Gastroesophageal sphincter (tissue), 4 donors: Measurements from ENCODE around the gene SLC17A9. TPM values are rescaled to one million over a fixed set of nuclear protein-coding genes. Genes with fewer than 3 reads are reported as not detected.
A peak's percentile ranks its signal among the peaks of the same experiment; 100 is the strongest.

ENCODE experiments used
- ATAC-seq: fragments of 150-250 bp; one replicate; pipeline ENCODE4 v1.9.1; 2016; ENCODE audit warnings: mild to moderate bottlenecking, moderate library complexity
- H3K27ac ChIP-seq, 4 donors: fragments of 200-600 bp; sonication (generic) in 3 of 4; 1 replicate in 3 of 4; 2 replicates in 1 of 4; pipeline ENCODE4 v1.5.1; 2016 to 2019
- H3K27me3 ChIP-seq: fragments of 200-600 bp; sonication (generic); one replicate; pipeline ENCODE4 v1.5.1; 2019
- H3K36me3 ChIP-seq, 2 donors: fragments of 200-600 bp; sonication (generic); one replicate each; pipeline ENCODE4 v1.5.1; 2019; ENCODE audit warnings: control low read depth in 1 of 2
- H3K4me1 ChIP-seq, 3 donors: fragments of 200-600 bp; sonication (generic); 1 replicate in 2 of 3; 2 replicates in 1 of 3; pipeline ENCODE4 v1.5.1; 2016 to 2019; ENCODE audit warnings: control low read depth in 2 of 3
- H3K4me3 ChIP-seq, 2 donors: fragments of 200-600 bp; sonication (generic); one replicate each; pipeline ENCODE4 v1.5.1; 2019; ENCODE audit warnings: mild to moderate bottlenecking in 1 of 2, moderate library complexity in 1 of 2
- H3K9me3 ChIP-seq, 3 donors: fragments of 200-600 bp; sonication (generic); one replicate each; pipeline ENCODE4 v1.5.1; 2017 to 2019; ENCODE audit warnings: control low read depth in 2 of 3
- EP300 ChIP-seq: sonication (generic); formaldehyde crosslinking; IDR thresholded peaks from one replicate; pipeline ENCODE4 v1.6.1; 2017; ENCODE audit warnings: antibody characterized with exemption, mild to moderate bottlenecking
- POLR2A ChIP-seq, 2 donors: fragments of 450-650 bp; IDR thresholded peaks; one replicate each; pipeline ENCODE4 v1.6.1; 2017; ENCODE audit warnings: antibody characterized with exemption in 2 of 2, mild to moderate bottlenecking in 2 of 2, moderate library complexity in 1 of 2
- POLR2AphosphoS5 ChIP-seq: sonication (generic); formaldehyde crosslinking; IDR thresholded peaks from one replicate; pipeline ENCODE4 v1.6.1; 2017; ENCODE audit warnings: antibody characterized with exemption
- WGBS, 2 donors: methylation state at CpG; one replicate each; pipeline ENCODE4 v1.1.5; 2018; ENCODE audit warnings: low coverage in 1 of 2; 5-methylcytosine and 5-hydroxymethylcytosine counted together
- total RNA-seq, 4 donors: library from RNA; depleted of rRNA; stranded (reverse); fragments of >200 nt; gene quantifications; one replicate each; pipeline ENCODE4 v1.1.0, GENCODE V29; 2016
- TF ChIP-seq, protein P1 (sequence below), 4 experiments: fragments of 200-600 bp in 2 of 4; fragments of 450-650 bp in 2 of 4; sonication (generic) in 1 of 4; IDR thresholded peaks; one replicate each; pipeline ENCODE4 v1.5.1; 2017 to 2019; ENCODE audit warnings: antibody characterized with exemption in 4 of 4, mild to moderate bottlenecking in 2 of 4, moderate library complexity in 2 of 4

Gene SLC17A9
- total RNA-seq, 4 donors from 2014 or later: 1.3 to 4.6 (median 2.8) TPM

DNA sequence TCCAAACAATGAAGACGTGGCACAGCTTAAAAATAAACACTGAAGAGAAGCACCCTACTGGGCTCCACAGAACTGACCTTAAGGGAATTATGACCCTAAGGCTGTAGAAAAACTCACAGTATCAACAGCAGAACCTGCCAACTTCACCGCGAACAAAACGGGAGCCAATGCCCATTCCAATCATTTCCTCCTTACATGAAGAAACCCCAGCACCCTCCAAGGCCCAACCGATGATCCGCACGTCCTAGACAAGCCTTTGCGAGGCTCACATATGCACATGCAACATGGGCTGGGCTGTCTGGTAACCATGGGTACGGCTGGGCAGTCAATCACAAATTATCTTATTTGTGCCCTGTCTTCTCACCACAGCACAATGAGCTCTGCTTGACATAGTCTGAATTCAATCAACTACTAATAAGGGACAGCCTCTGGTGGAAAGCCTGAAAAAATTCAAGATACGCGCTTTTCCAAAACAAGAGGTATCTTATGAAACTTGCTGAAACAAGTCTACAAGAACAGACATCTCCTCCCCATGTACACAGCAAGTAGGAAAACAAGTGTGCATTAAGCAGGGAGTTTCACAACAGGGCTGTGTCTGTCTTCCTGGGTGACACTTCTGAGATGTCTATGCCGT lies 27.9 kb upstream of the SLC17A9 start:
- ATAC-seq: no peak
- Histone ChIP-seq H3K27me3 (no peaks in the 10 kb centered on the region), H3K4me1 (peaks cover 0 to 87% (median 69%) of the 10 kb centered on the region in 3 donors), H3K27ac (peak overlapping the region; percentile 72 to 99 (median 95)), H3K9me3 (no peaks in the 10 kb centered on the region), H3K4me3 (peak overlapping the region; percentile 91 to 97), H3K36me3 (no peaks in the 10 kb centered on the region)
- TF ChIP-seq POLR2A (IDR thresholded peaks at IDR 0.05) (no peak), POLR2AphosphoS5 (no peak), EP300 (no peak)
- TF ChIP-seq, protein P1, sequence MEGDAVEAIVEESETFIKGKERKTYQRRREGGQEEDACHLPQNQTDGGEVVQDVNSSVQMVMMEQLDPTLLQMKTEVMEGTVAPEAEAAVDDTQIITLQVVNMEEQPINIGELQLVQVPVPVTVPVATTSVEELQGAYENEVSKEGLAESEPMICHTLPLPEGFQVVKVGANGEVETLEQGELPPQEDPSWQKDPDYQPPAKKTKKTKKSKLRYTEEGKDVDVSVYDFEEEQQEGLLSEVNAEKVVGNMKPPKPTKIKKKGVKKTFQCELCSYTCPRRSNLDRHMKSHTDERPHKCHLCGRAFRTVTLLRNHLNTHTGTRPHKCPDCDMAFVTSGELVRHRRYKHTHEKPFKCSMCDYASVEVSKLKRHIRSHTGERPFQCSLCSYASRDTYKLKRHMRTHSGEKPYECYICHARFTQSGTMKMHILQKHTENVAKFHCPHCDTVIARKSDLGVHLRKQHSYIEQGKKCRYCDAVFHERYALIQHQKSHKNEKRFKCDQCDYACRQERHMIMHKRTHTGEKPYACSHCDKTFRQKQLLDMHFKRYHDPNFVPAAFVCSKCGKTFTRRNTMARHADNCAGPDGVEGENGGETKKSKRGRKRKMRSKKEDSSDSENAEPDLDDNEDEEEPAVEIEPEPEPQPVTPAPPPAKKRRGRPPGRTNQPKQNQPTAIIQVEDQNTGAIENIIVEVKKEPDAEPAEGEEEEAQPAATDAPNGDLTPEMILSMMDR (IDR thresholded peaks at IDR 0.05): no peak
- WGBS, 2 donors: 18 to 29% methylated on average over 4 to 11 of the region's 12 CpGs

DNA sequence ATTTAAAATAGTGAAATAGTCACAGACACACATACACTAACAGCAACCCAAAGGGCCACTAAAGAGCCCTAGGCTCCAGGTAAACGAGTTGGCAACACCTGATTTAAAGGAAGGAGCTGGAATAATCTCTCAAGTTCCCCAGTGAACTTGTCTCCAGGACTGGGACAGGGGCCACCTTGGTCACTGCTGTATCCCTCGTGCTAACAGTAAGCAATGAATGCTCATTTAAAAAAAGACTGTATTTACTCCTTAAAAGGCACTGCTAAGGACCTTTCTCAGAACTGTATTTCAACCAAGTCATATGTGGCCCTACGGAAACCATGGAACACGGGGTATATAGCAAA lies 27.5 kb upstream of the SLC17A9 start:
- Histone ChIP-seq H3K9me3 (no peaks in the 10 kb centered on the region), H3K4me3 (peak overlapping the region; percentile 91 to 97), H3K27me3 (no peaks in the 10 kb centered on the region), H3K27ac (peak overlapping the region; percentile 72 to 99 (median 95)), H3K36me3 (no peaks in the 10 kb centered on the region), H3K4me1 (peaks cover 0 to 87% (median 69%) of the 10 kb centered on the region in 3 donors)
- WGBS, 2 donors: 0 to 3% methylated on average over 3 to 4 of the region's 4 CpGs
- TF ChIP-seq POLR2AphosphoS5 (no peak), POLR2A (IDR thresholded peaks at IDR 0.05) (no peak), EP300 (no peak)
- TF ChIP-seq, protein P1 (IDR thresholded peaks at IDR 0.05): no peak
- ATAC-seq: no peak

DNA sequence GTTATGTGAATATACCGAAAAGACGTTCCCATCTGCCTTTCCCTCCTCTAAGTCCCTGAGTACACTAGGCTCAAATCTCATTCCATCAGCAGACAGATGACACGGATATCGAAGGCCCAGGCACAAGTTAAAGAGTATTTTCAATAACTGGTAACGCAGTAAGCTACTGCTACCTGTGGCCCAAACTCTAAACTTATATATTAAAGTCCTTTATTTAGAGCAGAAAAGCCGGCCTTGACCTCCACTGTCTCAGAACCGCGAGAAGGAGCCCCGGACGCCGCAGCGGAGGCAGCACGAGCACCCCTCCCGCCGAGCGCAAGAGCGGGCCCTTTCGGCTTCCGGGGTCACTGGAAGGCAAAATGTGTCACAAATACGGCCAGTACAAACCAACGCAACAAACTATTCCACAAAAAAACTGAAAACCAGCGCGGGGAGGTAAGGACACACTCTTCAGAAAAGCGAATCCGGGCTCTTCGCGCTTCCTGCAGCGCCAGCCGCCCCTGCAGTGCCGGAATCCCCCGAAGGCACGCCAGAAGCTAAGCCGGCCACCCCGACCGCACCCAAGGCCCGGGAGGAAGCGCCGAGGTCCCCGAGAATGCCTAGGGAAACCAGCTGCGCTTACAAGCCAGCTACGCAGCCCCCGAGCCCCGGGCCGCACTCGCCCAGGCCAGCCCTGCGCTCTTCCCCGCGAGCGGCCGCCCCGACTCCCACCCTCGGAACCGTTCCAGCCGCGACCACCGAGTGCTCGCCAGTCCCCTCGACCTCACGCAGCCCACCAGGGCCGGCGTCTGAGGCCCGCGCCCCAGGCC lies 26.9 kb upstream of the SLC17A9 start:
- no peaks in the 10 kb centered on the region for H3K9me3 ChIP-seq
- whole genome bisulfite sequencing, 2 donors: 0 to 1% methylated on average over 5 to 8 of the region's 63 CpGs
- H3K27ac ChIP-seq: peak overlapping the region; percentile 72 to 99 (median 95)
- H3K4me1 ChIP-seq: peaks cover 0 to 87% (median 65%) of the 10 kb centered on the region in 3 donors
- H3K27me3 ChIP-seq: no peaks in the 10 kb centered on the region
- no peak for ATAC-seq
- peak overlapping the region; percentile 91 to 97 for H3K4me3 ChIP-seq
- no peak for TF ChIP-seq POLR2AphosphoS5
- TF ChIP-seq, protein P1 (IDR thresholded peaks at IDR 0.05): no peak
- no peak for TF ChIP-seq POLR2A (IDR thresholded peaks at IDR 0.05)
- no peak for TF ChIP-seq EP300
- no peaks in the 10 kb centered on the region for H3K36me3 ChIP-seq

DNA sequence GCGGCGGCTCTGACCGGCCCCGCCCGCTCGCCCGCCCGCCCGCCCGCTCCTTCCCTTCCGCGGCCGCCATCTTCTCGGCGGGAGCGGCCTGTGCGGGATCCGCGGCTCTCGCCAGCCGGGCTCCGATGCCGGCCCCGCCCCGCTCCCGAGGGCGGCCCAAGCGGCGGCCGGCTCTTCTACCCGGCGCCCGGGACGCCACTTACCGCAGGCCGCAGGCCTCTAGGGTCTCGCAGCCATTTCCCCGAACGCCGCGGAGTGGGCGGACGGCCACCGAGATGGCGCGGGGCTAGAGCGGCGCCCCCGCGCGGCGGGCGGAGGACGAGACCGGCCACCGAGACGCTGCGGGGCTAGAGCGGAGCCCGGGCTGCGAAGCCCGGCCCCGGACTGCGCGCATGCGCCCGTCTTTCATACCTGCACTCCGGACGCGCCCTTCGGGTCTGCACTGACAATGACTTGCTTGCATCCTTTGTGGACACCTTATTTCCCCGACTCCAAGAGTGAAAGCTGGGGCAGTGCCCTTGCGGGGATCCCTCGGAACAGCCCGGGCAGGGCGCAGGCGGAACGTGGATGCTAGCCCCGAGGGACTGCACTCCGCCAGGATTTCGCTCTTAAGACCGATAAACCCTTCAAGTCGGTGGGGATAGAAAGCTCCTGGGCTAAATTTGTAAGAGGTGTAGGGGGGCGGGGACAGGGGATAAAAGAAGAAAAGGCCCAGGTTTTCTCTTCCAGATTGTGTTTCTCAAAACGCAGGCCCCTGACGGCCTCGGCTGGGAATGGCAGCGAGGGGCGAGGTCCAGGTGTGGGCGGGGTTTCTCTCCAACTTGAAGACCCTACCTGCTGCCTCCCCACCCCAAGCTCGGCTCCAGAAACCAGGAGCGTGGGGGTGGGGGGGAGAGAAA lies 26.0 kb upstream of the SLC17A9 start, which contains the start of gene DIDO1:
Gene DIDO1, minus strand, starts transcription at position 277 of the 899 bp plus-strand sequence.
- TF ChIP-seq POLR2A (IDR thresholded peaks at IDR 0.05): peak; percentile 77 to 84
- TF ChIP-seq POLR2AphosphoS5: peak; percentile 78
- TF ChIP-seq, protein P1 (IDR thresholded peaks at IDR 0.05): peak; percentile 62 to 93 (median 82)
- no peak for TF ChIP-seq EP300
- H3K36me3 ChIP-seq: no peaks in the 10 kb centered on the region
- peak; percentile 93 for ATAC-seq
- H3K9me3 ChIP-seq: no peaks in the 10 kb centered on the region
- H3K27ac ChIP-seq: peak within 1 kb of the TSS; percentile 72 to 99 (median 95)
- peak within 1 kb of the TSS; percentile 91 to 97 for H3K4me3 ChIP-seq
- no peaks in the 10 kb centered on the region for H3K27me3 ChIP-seq
- H3K4me1 ChIP-seq: peaks cover 0 to 79% (median 58%) of the 10 kb centered on the region in 3 donors
- 0 to 1% methylated on average over 1 to 10 of the region's 92 CpGs for WGBS, 2 donors
